C4-2B (cell line): Measurements from ENCODE around the gene FBXL13.
"Not testable (repeated sequence)": the region's sequence is repeated elsewhere in the genome, so short reads cannot be mapped to it uniquely, and the experiment has no call there.

ENCODE experiments used
- H3K27ac ChIP-seq: fragments of 450-650 bp; 2 replicates; pipeline ENCODE4 v1.5.1; 2017
- ZFX ChIP-seq: fragments of 450-650 bp; IDR thresholded peaks from 2 replicates; pipeline ENCODE4 v1.6.1; 2017
- TF ChIP-seq, protein P1 (sequence below): fragments of 450-650 bp; conservative IDR thresholded peaks from 2 replicates; pipeline ENCODE4 v1.5.1; 2017; ENCODE audit warnings: mild to moderate bottlenecking

FBXL13 gene

DNA sequence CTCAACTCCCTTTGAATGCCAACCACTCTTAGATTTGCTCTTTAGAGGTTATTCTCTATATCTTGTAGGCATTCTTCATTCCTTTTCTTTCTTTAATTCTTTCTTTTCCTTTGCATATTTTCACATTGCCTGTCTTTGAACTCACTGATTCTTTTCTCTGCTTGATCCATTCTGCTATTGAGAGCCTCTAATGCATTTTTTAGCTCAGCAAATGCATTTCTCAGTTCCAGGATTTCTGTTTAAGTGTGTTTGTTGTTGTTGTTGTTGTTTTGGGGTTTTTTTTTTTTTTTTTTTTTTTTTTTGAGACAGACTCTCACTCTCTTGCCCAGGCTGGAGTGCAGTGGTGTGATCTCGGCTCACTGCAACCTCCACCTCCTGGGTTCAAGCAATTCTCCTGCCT is 71.6 kb downstream of the FBXL13 start:
- no peak overlapping the region for H3K27ac ChIP-seq
- TF ChIP-seq, protein P1, sequence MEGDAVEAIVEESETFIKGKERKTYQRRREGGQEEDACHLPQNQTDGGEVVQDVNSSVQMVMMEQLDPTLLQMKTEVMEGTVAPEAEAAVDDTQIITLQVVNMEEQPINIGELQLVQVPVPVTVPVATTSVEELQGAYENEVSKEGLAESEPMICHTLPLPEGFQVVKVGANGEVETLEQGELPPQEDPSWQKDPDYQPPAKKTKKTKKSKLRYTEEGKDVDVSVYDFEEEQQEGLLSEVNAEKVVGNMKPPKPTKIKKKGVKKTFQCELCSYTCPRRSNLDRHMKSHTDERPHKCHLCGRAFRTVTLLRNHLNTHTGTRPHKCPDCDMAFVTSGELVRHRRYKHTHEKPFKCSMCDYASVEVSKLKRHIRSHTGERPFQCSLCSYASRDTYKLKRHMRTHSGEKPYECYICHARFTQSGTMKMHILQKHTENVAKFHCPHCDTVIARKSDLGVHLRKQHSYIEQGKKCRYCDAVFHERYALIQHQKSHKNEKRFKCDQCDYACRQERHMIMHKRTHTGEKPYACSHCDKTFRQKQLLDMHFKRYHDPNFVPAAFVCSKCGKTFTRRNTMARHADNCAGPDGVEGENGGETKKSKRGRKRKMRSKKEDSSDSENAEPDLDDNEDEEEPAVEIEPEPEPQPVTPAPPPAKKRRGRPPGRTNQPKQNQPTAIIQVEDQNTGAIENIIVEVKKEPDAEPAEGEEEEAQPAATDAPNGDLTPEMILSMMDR: no peak
- TF ChIP-seq ZFX: no peak

DNA sequence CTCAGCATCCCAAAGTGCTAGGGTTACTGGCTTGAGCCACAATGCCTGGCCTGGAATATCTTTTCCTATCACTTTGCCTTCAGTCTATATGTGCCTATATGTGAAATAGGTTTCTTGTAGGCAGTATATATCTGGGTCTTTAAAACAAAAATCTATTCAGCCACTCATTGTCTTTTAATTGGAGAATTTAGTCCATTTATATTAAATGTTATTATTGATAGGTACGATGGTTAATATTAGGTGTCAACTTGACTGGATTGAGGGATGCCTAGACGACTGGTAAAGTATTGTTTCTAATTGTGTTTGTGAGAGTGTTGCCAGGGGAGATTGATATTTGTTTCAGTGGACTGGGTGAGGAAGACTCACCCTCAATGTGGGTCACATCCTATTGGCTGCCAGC is 73.4 kb downstream of the FBXL13 start:
- no peak overlapping the region for H3K27ac ChIP-seq
- no peak for TF ChIP-seq ZFX
- TF ChIP-seq, protein P1: no peak

DNA sequence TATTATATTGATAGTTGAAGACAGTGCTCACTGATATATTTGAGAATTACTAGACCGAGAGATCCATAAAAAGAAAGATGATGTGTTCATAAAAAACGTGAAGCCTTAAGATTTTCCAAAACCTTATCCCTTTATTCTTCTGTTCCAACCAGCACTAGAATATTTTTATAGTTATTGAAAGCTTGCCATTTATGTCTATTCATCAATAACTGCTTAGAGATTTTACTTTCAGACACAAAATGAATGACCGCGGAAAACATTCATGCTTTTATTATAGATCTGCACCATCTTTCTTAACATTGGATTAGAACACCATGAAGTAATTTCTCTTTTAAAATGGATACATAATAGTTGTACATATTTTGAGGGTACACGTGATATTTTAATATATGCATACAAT is 77.6 kb downstream of the FBXL13 start:
- H3K27ac ChIP-seq: no peak overlapping the region
- no peak for TF ChIP-seq ZFX
- TF ChIP-seq, protein P1: no peak

DNA sequence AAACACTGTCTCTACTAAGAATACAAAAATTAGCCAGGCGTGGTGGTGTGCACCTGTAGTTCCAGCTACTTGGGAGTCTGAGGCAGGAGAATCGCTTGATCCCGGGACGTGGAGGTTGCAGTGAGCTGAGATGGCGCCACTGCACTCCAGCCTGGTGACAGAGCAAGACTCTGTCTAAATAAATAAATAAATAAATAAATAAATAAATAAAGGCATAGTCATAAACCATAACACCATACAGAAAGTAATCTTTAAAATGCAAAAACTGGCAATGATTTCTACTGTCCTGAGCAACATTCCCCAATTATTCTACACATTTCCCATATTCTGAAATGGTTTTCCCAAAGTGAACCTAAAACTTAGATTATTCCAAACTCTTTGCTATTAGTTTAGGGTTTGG is 79.0 kb downstream of the FBXL13 start:
- not testable (repeated sequence) for H3K27ac ChIP-seq

DNA sequence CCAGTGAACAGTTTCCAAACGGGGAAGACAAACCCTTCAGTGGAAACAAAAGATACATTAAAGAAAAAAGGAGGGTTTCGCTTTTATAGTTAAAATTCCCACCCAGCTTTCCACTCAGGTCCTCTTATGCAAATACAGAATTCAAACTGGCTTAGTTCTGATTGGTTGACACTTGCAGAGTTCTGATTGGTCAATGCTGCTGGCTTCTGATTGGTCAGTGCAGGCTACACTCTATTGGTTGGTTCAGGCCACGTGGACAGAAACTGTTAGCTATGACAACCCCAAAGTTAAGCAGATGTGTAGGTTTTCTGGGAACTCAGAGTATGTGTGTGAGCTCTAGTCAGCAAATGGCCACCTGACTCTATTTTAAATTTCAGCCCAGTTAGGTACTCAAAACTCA is 80.0 kb downstream of the FBXL13 start:
- TF ChIP-seq, protein P1: no peak
- no peak for TF ChIP-seq ZFX
- no peak overlapping the region; the same call in 1 of the 2 replicates for H3K27ac ChIP-seq

DNA sequence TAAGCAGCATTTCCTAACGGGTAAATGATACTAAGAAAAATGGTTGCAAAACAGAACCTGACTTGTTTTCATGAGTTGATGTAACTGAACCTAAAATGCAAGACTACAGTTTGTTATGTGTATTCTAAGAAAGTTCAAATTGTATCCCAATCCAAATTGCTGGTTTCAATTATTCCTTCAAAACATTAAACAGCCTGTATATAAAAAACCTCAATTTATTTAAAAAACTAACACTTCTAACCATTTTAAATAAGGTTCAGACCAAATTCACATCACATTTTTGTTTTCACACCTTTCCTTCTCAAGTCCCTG is 80.9 kb downstream of the FBXL13 start:
- TF ChIP-seq, protein P1: no peak
- TF ChIP-seq ZFX: no peak
- H3K27ac ChIP-seq: no peak overlapping the region

DNA sequence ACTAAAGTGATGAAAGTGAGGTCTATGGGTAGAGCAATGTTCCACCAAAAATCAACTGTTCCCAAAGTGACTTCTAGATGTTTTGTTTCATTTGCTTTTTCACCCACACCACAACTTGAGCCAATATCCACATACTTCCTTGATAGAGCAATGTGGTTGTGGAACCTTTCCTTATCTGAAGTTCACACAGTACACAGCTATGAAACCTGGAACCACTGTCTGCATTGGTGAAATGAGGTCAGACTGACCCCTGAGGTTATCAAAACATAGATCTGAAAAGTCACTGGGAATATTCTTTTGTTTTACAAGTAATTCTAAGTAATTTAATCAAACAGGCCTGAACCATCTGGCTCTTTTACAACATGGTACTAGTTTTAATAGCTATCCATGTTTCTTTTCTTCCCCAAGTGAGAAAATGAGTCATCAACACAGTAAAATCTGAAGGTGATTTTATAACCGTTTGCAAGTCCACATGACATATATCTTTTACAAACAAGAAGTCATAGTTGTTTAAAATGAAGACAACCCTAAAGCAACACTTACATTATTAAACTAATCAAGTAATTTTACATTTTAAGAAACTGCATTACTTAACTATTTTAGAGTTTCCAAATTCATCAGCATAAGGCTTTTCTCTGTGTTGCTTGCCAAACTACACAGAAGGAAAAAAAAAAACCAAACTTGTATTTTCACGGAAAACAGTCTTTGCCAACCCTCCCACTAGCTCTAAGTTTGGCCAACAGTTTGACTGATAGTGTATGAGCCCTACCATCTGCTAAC is 81.5 kb downstream of the FBXL13 start:
- no peak for TF ChIP-seq ZFX
- TF ChIP-seq, protein P1: no peak
- peak overlapping the region; percentile 90 for H3K27ac ChIP-seq

DNA sequence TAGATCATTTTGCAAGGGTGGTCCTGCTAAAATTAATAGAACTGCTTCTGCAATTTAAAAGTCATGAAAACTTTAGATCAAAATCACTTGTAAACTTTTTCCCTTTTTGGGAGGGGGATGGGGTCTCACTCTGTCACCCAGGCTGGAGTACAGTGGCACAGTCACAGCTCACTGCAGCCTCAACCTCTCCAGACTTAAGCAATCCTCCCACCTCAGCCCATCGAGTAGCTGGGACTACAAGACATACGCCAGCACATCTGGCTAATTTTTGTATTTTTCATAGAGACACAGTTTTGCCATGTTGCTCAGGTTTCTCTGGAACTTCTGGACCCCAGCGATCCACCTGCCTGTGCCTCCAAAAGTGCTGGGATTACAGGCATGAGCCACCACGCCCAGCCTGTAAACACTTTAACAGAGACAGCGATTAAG is 82.1 kb downstream of the FBXL13 start:
- no peak for TF ChIP-seq ZFX
- TF ChIP-seq, protein P1: no peak
- H3K27ac ChIP-seq: peak overlapping the region; percentile 90
